Right atrium auricular region (tissue), 2 donors: ENCODE data around the gene BCAR1. TPM values are rescaled to one million over a fixed set of nuclear protein-coding genes. Genes with fewer than 3 reads are reported as not detected.
"Not testable (repeated sequence)": the region's sequence is repeated elsewhere in the genome, so short reads cannot be mapped to it uniquely, and the experiment has no call there.

Source experiments
- DNase-seq: peaks from one replicate; pipeline ENCODE4 v3.0.0-alpha.2; 2019; ENCODE audit warnings: low spot score
- H3K27ac ChIP-seq, 2 donors: fragments of 200-600 bp; sonication (generic); 1 replicate in 1 of 2; 2 replicates in 1 of 2; pipeline ENCODE4 v1.5.1; 2016 to 2019
- H3K27me3 ChIP-seq, 2 donors: fragments of 200-600 bp; sonication (generic); one replicate each; pipeline versions ENCODE4 v1.5.1 to v1.6.0; 2017 to 2019
- H3K36me3 ChIP-seq: fragments of 200-600 bp; sonication (generic); one replicate; pipeline ENCODE4 v1.5.1; 2016
- H3K4me1 ChIP-seq, 2 donors: fragments of 200-600 bp; sonication (generic); one replicate each; pipeline versions ENCODE4 v1.5.1 to v1.6.0; 2017 to 2019
- H3K4me3 ChIP-seq, 2 donors: fragments of 200-600 bp; sonication (generic); 1 replicate in 1 of 2; 2 replicates in 1 of 2; pipeline ENCODE4 v1.5.1; 2017 to 2019; ENCODE audit warnings: mild to moderate bottlenecking in 1 of 2, moderate library complexity in 1 of 2
- H3K9me3 ChIP-seq, 2 donors: fragments of 200-600 bp; sonication (generic); one replicate each; pipeline ENCODE4 v1.5.1; 2019
- CTCF ChIP-seq, 2 donors: fragments of 200-600 bp; sonication (generic); IDR thresholded peaks; one replicate each; pipeline ENCODE4 v1.5.1; 2019; ENCODE audit warnings: antibody characterized with exemption in 2 of 2
- total RNA-seq, 2 donors: library from RNA; depleted of rRNA; stranded (reverse); fragments of >200 nt; gene quantifications; one replicate each; pipeline ENCODE4 v1.1.0, GENCODE V29; 2016

The BCAR1 gene
- total RNA-seq, 2 donors from 2014 or later, result 58.0 to 88.2 TPM

GRCh38 chr16:75273054-75273925 lies 21.9 kb upstream of the BCAR1 start:
- Histone ChIP-seq H3K4me3 (no peak overlapping the region), H3K27ac (no peak overlapping the region), H3K36me3 (no peaks in the 10 kb centered on the region), H3K9me3 (no peaks in the 10 kb centered on the region), H3K4me1 (peaks cover 0 to 12% of the 10 kb centered on the region in 2 donors), H3K27me3 (no peaks in the 10 kb centered on the region)
- DNase-seq, result no peak
- no peak for TF ChIP-seq CTCF (IDR thresholded peaks at IDR 0.05)

- not testable (repeated sequence) for H3K4me3 ChIP-seq, DNase-seq, H3K36me3 ChIP-seq, H3K27me3 ChIP-seq, H3K9me3 ChIP-seq, H3K27ac ChIP-seq
- peaks cover 0 to 17% of the 10 kb centered on the region in 2 donors for H3K4me1 ChIP-seq
Observed at GRCh38 chr16:75272629-75273028, 21.2 kb upstream of the BCAR1 start.

- no peak overlapping the region for H3K27ac ChIP-seq
- H3K4me1 ChIP-seq, result peaks cover 0 to 22% of the 10 kb centered on the region in 2 donors
- no peaks in the 10 kb centered on the region for H3K36me3 ChIP-seq
- H3K9me3 ChIP-seq, result no peaks in the 10 kb centered on the region
- no peak overlapping the region for H3K4me3 ChIP-seq
- no peak for DNase-seq
- TF ChIP-seq CTCF (IDR thresholded peaks at IDR 0.05), result no peak
- H3K27me3 ChIP-seq, result no peaks in the 10 kb centered on the region
Observed at GRCh38 chr16:75272097-75272551, 20.7 kb upstream of the BCAR1 start.

GRCh38 chr16:75271441-75272096 lies 20.1 kb upstream of the BCAR1 start:
- H3K27me3 ChIP-seq, result no peaks in the 10 kb centered on the region
- no peak overlapping the region for H3K4me3 ChIP-seq
- peaks cover 0 to 27% of the 10 kb centered on the region in 2 donors for H3K4me1 ChIP-seq
- TF ChIP-seq CTCF (IDR thresholded peaks at IDR 0.05), result no peak
- no peaks in the 10 kb centered on the region for H3K36me3 ChIP-seq
- H3K9me3 ChIP-seq, result no peaks in the 10 kb centered on the region
- no peak for DNase-seq
- no peak overlapping the region for H3K27ac ChIP-seq

GRCh38 chr16:75269358-75269757 lies 17.9 kb upstream of the BCAR1 start:
- H3K4me1 ChIP-seq, result peaks cover 0 to 43% of the 10 kb centered on the region in 2 donors
- H3K27me3 ChIP-seq, H3K4me3 ChIP-seq: not testable (repeated sequence)

GRCh38 chr16:75267631-75268264 lies 16.3 kb upstream of the BCAR1 start:
- no peak for TF ChIP-seq CTCF (IDR thresholded peaks at IDR 0.05)
- Histone ChIP-seq H3K4me3 (no peak overlapping the region), H3K27me3 (no peaks in the 10 kb centered on the region), H3K36me3 (no peaks in the 10 kb centered on the region), H3K9me3 (no peaks in the 10 kb centered on the region), H3K4me1 (peaks cover 0 to 59% of the 10 kb centered on the region in 2 donors), H3K27ac (peak overlapping the region; percentile 76 to 98)
- DNase-seq, result no peak

More at GRCh38 chr16:75269358-75269757, 17.9 kb upstream of the BCAR1 start:
- DNase-seq, H3K9me3 ChIP-seq, H3K27ac ChIP-seq, H3K36me3 ChIP-seq: not testable (repeated sequence)
